CD4-positive, CD25-positive, alpha-beta regulatory T cell (primary cell): ENCODE results near the gene NRBF2. TPM values are rescaled to one million over a fixed set of nuclear protein-coding genes. Genes with fewer than 3 reads are reported as not detected.
"Not testable (repeated sequence)": the region's sequence is repeated elsewhere in the genome, so short reads cannot be mapped to it uniquely, and the experiment has no call there.

ENCODE experiments used
- ATAC-seq, 2 donors: fragments of 150-1000 bp; cut with Tn5 transposase; one replicate each; pipeline ENCODE4 v1.10.0; 2021; ENCODE audit warnings: low read depth in 2 of 2, moderate number of reproducible peaks in 2 of 2, moderate library complexity in 1 of 2
- DNase-seq, 3 donors: peaks; one replicate each; pipeline versions ENCODE4 v3.0.0 to v3.0.0-alpha.2; 2012 to 2022; ENCODE audit warnings: mixed read lengths in 1 of 3
- H3K27ac ChIP-seq: one replicate; pipeline ENCODE4 v1.7.0; 2013; ENCODE audit warnings: mild to moderate bottlenecking, low read length; ENCODE audit not compliant: insufficient read depth, poor library complexity, severe bottlenecking
- H3K27me3 ChIP-seq: one replicate; pipeline ENCODE4 v1.7.0; 2013; ENCODE audit warnings: low read length; ENCODE audit not compliant: control insufficient read depth, insufficient read depth
- H3K36me3 ChIP-seq: one replicate; pipeline ENCODE4 v1.7.0; 2013; ENCODE audit warnings: mild to moderate bottlenecking, low read length, moderate library complexity; ENCODE audit not compliant: control insufficient read depth, insufficient read depth
- H3K4me1 ChIP-seq: 2 replicates; pipeline ENCODE4 v1.7.0; 2013; ENCODE audit warnings: mild to moderate bottlenecking, low read length; ENCODE audit not compliant: insufficient read depth, control insufficient read depth, poor library complexity, severe bottlenecking
- H3K4me3 ChIP-seq: one replicate; pipeline ENCODE4 v1.7.0; 2013; ENCODE audit warnings: low read depth, mild to moderate bottlenecking, low read length, moderate library complexity
- H3K9me3 ChIP-seq, 2 experiments: 1 replicate in 1 of 2; 2 replicates in 1 of 2; pipeline ENCODE4 v1.7.0; 2013; ENCODE audit warnings: low read length in 2 of 2, mild to moderate bottlenecking in 1 of 2, moderate library complexity in 1 of 2; ENCODE audit not compliant: control insufficient read depth in 2 of 2
- H3K27ac Mint-ChIP-seq, 3 donors: one replicate each; pipeline ENCODE4 v1.8.0; 2020 to 2022; ENCODE audit warnings: mild to moderate bottlenecking in 3 of 3, mixed read lengths in 3 of 3, moderate library complexity in 2 of 3
- H3K27me3 Mint-ChIP-seq: one replicate; pipeline ENCODE4 v1.8.0; 2022; ENCODE audit warnings: mild to moderate bottlenecking, mixed read lengths
- H3K36me3 Mint-ChIP-seq: one replicate; pipeline ENCODE4 v1.8.0; 2020; ENCODE audit warnings: mixed read lengths
- H3K4me1 Mint-ChIP-seq, 4 donors: one replicate each; pipeline ENCODE4 v1.8.0; 2020 to 2022; ENCODE audit warnings: mixed read lengths in 4 of 4, mild to moderate bottlenecking in 1 of 4
- H3K4me3 Mint-ChIP-seq, 4 donors: one replicate each; pipeline ENCODE4 v1.8.0; 2020 to 2022; ENCODE audit warnings: mild to moderate bottlenecking in 4 of 4, mixed read lengths in 4 of 4, moderate library complexity in 3 of 4
- H3K9me3 Mint-ChIP-seq, 7 donors: one replicate each; pipeline ENCODE4 v1.8.0; 2020 to 2022; ENCODE audit warnings: mixed read lengths in 7 of 7, mild to moderate bottlenecking in 3 of 7, moderate library complexity in 2 of 7
- polyA plus RNA-seq, 4 donors: library from polyadenylated mRNA; unstranded; fragments of 300-500 nt; fragmentation: Illumina TruSeq; gene quantifications; one replicate each; pipeline ENCODE4 v1.2.3, GENCODE V29; 2021
- total RNA-seq: library from RNA; stranded (reverse); gene quantifications from one replicate; pipeline ENCODE4 v1.2.3, GENCODE V29; 2022

NRBF2 gene
- total RNA-seq (24.4 TPM), polyA plus RNA-seq (10 to 100 TPM; 26.7 to 38.8 (median 29.3) TPM)

GRCh38 chr10:63133056-63133820 lies at the start of gene NRBF2:
TSS of gene NRBF2 (plus strand) at chr10:63133328. CDS start at chr10:63133471, 143 bp downstream.
- Histone ChIP-seq H3K4me1 (peaks cover 37% of the 10 kb centered on the region), H3K9me3 (no peaks in the 10 kb centered on the region), H3K36me3 (no peaks in the 10 kb centered on the region), H3K27me3 (peaks cover 2% of the 10 kb centered on the region), H3K27ac (peak within 1 kb of the TSS; percentile 97), H3K4me3 (peak within 1 kb of the TSS; percentile 88)
- peak within 1 kb of the TSS; percentile 92 to 98 (median 94) for H3K4me3 Mint-ChIP-seq
- H3K4me1 Mint-ChIP-seq, result peaks cover 21 to 49% (median 33%) of the 10 kb centered on the region in 4 donors
- H3K9me3 Mint-ChIP-seq, result peaks cover 0 to 6% (median 6%) of the 10 kb centered on the region in 7 donors
- H3K36me3 Mint-ChIP-seq, result peaks cover 4% of the 10 kb centered on the region
- peaks cover 8% of the 10 kb centered on the region for H3K27me3 Mint-ChIP-seq
- peak within 1 kb of the TSS; percentile 95 to 97 (median 96) for H3K27ac Mint-ChIP-seq
- DNase-seq, result peak; percentile 93 to 98 (median 96)
- peak; percentile 93 to 95 for ATAC-seq

GRCh38 chr10:63083406-63083805 lies 49.7 kb upstream of the NRBF2 start:
- not testable (repeated sequence) for H3K9me3 Mint-ChIP-seq, ATAC-seq
- H3K27me3 Mint-ChIP-seq, result peaks cover 11% of the 10 kb centered on the region

GRCh38 chr10:63083904-63084689 lies 49.0 kb upstream of the NRBF2 start:
- H3K4me3 Mint-ChIP-seq, result no peak overlapping the region
- Histone ChIP-seq H3K4me3 (no peak overlapping the region), H3K36me3 (no peaks in the 10 kb centered on the region), H3K27ac (no peak overlapping the region), H3K27me3 (no peaks in the 10 kb centered on the region), H3K9me3 (no peaks in the 10 kb centered on the region), H3K4me1 (no peaks in the 10 kb centered on the region)
- peaks cover 11% of the 10 kb centered on the region for H3K27me3 Mint-ChIP-seq
- H3K9me3 Mint-ChIP-seq, result no peaks in the 10 kb centered on the region
- ATAC-seq (peak; percentile 50 to 64), DNase-seq (peak in 2 of 3 donors; percentile 45 to 68)
- no peaks in the 10 kb centered on the region for H3K4me1 Mint-ChIP-seq
- no peak overlapping the region for H3K27ac Mint-ChIP-seq
- H3K36me3 Mint-ChIP-seq, result no peaks in the 10 kb centered on the region

More at GRCh38 chr10:63083406-63083805, 49.7 kb upstream of the NRBF2 start:
- not testable (repeated sequence) for H3K4me3 Mint-ChIP-seq, H3K36me3 ChIP-seq, H3K27me3 ChIP-seq, H3K4me3 ChIP-seq, H3K9me3 ChIP-seq, DNase-seq, H3K27ac Mint-ChIP-seq, H3K4me1 Mint-ChIP-seq, H3K4me1 ChIP-seq, H3K36me3 Mint-ChIP-seq, H3K27ac ChIP-seq

DNA sequence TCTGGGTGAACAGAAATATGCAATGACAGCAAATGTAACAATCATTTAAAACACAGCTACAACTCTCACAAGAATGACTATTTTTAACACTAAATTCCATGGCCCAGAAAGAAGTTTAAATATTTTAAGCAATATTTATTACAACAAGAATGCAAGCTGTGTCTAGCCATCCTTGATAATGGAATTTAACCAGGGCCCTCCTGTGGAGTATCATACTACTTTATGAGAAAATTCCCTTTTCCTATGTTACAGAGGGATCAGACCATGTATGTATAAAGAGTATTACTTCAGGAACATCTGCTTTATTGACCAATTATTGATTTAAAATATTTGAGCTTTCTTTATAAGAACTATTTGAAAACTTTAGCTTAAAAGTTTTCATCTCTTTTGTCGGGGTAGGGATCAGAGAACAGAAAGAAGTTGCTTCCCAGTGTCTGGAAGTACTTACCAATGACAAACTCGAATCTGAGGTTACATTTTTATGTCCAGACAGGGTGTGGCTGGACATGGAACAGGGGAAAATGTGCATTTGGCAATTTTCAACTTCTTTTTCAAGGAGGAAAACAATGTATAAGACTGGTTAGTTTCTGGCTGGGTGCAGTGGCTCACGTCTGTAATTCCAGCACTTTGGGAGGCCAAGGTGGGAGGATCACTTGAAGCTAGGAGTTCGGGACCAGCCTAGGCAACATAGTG lies 48.3 kb upstream of the NRBF2 start:
- Mint-ChIP-seq H3K9me3 (no peaks in the 10 kb centered on the region), H3K4me1 (no peaks in the 10 kb centered on the region), H3K27ac (no peak overlapping the region), H3K4me3 (no peak overlapping the region), H3K36me3 (no peaks in the 10 kb centered on the region), H3K27me3 (peaks cover 15% of the 10 kb centered on the region)
- Histone ChIP-seq H3K27me3 (no peaks in the 10 kb centered on the region), H3K4me1 (no peaks in the 10 kb centered on the region), H3K36me3 (no peaks in the 10 kb centered on the region), H3K9me3 (no peaks in the 10 kb centered on the region), H3K4me3 (no peak overlapping the region), H3K27ac (no peak overlapping the region)
- no peak for DNase-seq
- no peak for ATAC-seq

DNA sequence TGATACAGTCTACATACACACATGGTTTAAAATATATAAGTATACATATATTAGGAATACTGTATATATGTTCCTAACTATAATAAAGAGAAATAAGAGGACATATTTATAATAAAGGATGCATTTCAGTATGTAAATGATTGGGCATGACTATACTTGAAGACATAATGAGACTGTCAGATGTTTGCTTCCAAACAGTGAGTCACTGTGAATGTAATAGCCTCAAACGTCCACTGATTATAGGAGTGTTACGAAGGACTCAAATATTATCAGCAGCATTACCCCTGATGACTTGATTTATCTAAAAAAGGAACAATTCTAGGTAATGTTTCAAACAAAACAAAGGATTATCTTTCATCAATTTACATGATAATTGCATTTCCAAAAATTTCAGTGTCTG lies 39.9 kb upstream of the NRBF2 start:
- H3K27me3 Mint-ChIP-seq, result peaks cover 24% of the 10 kb centered on the region
- Histone ChIP-seq H3K36me3 (no peaks in the 10 kb centered on the region), H3K27me3 (peaks cover 1% of the 10 kb centered on the region), H3K9me3 (no peaks in the 10 kb centered on the region), H3K27ac (no peak overlapping the region), H3K4me3 (no peak overlapping the region), H3K4me1 (no peaks in the 10 kb centered on the region)
- no peaks in the 10 kb centered on the region for H3K9me3 Mint-ChIP-seq
- H3K27ac Mint-ChIP-seq, result no peak overlapping the region
- H3K36me3 Mint-ChIP-seq, result no peaks in the 10 kb centered on the region
- no peak overlapping the region for H3K4me3 Mint-ChIP-seq
- ATAC-seq (no peak), DNase-seq (no peak)
- no peaks in the 10 kb centered on the region for H3K4me1 Mint-ChIP-seq

- H3K4me3 ChIP-seq, result no peak overlapping the region
- no peaks in the 10 kb centered on the region for H3K36me3 Mint-ChIP-seq
- no peak overlapping the region for H3K4me3 Mint-ChIP-seq
- H3K27ac ChIP-seq, result no peak overlapping the region
- H3K36me3 ChIP-seq, result no peaks in the 10 kb centered on the region
- H3K27me3 Mint-ChIP-seq, result peaks cover 26% of the 10 kb centered on the region
- no peak overlapping the region for H3K27ac Mint-ChIP-seq
- H3K9me3 ChIP-seq, result no peaks in the 10 kb centered on the region
- no peaks in the 10 kb centered on the region for H3K9me3 Mint-ChIP-seq
- no peak for DNase-seq
- peaks cover 1% of the 10 kb centered on the region for H3K27me3 ChIP-seq
- no peaks in the 10 kb centered on the region for H3K4me1 Mint-ChIP-seq
- no peaks in the 10 kb centered on the region for H3K4me1 ChIP-seq
- no peak for ATAC-seq
Measured at GRCh38 chr10:63094405-63094804, 38.7 kb upstream of the NRBF2 start.

DNA sequence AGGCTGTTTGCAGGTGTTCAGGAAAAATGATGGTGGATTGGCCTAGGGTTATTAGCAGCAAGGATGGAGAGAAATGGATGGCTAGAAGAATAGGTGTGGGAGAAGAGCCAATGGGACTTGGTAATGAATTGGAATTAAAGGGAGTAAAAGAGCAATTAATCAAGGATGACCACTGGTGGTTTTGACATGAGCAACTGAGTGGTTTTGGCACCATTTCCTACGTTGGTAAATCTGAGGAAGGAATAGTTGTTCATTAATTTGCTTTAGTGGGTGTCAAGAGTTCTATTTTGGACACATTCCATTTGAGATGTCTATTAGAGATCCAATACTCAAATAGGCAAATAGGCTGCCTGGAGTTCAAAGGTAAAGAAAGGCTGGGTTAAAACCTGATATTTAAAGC lies 38.2 kb upstream of the NRBF2 start:
- no peak for ATAC-seq
- H3K9me3 ChIP-seq, result no peaks in the 10 kb centered on the region
- Mint-ChIP-seq H3K27ac (no peak overlapping the region), H3K4me1 (no peaks in the 10 kb centered on the region), H3K4me3 (no peak overlapping the region), H3K9me3 (no peaks in the 10 kb centered on the region), H3K27me3 (peaks cover 21% of the 10 kb centered on the region), H3K36me3 (no peaks in the 10 kb centered on the region)
- no peak for DNase-seq
- no peak overlapping the region for H3K4me3 ChIP-seq
- H3K27ac ChIP-seq, result no peak overlapping the region
- H3K36me3 ChIP-seq, result no peaks in the 10 kb centered on the region
- peaks cover 1% of the 10 kb centered on the region for H3K27me3 ChIP-seq
- H3K4me1 ChIP-seq, result no peaks in the 10 kb centered on the region
